Measurements from ENCODE around the gene TMEM129.

- no peak for TF ChIP-seq CTCF (IDR thresholded peaks at IDR 0.05)
- no peak for TF ChIP-seq EZH2phosphoT487 (IDR thresholded peaks at IDR 0.05)
These were observed 36.7 kb upstream of the TMEM129 start for GRCh38 chr4:1757836-1758235.

All from neural progenitor cell (in vitro differentiated cells).